IPS-NIHi7 (cell line): ENCODE data around the gene ERCC2.
"Not testable (repeated sequence)": the region's sequence is repeated elsewhere in the genome, so short reads cannot be mapped to it uniquely, and the experiment has no call there.

Source experiments
- DNase-seq: peaks from one replicate; pipeline ENCODE4 v3.0.0; 2012; ENCODE audit warnings: mixed read lengths; ENCODE audit errors: extremely low spot score

ERCC2 gene

GRCh38 chr19:45370410-45371204 lies at the start of gene ERCC2:
Gene ERCC2 (minus strand): TSS chr19:45370573. CDS start chr19:45370540, 33 bp downstream.
- DNase-seq, result peak; percentile 100

- no peak for DNase-seq
Measured at GRCh38 chr19:45419895-45420294, 49.5 kb upstream of the ERCC2 start.

- DNase-seq, result no peak
Measured at GRCh38 chr19:45419396-45419795, 49.0 kb upstream of the ERCC2 start.

GRCh38 chr19:45418802-45419201 lies 48.4 kb upstream of the ERCC2 start:
- no peak for DNase-seq

GRCh38 chr19:45417151-45417550 lies 46.8 kb upstream of the ERCC2 start:
- no peak for DNase-seq

GRCh38 chr19:45414468-45414867 lies 44.1 kb upstream of the ERCC2 start:
- no peak for DNase-seq

GRCh38 chr19:45413497-45413896 lies 43.1 kb upstream of the ERCC2 start:
- no peak for DNase-seq

- DNase-seq, result not testable (repeated sequence)
Measured at GRCh38 chr19:45410330-45410729, 40.0 kb upstream of the ERCC2 start.

- DNase-seq, result no peak
Measured at GRCh38 chr19:45409557-45409920, 39.2 kb upstream of the ERCC2 start.

- DNase-seq, result no peak
Measured at GRCh38 chr19:45408830-45409556, 38.6 kb upstream of the ERCC2 start.

- DNase-seq, result no peak
Measured at GRCh38 chr19:45408121-45408520, 37.7 kb upstream of the ERCC2 start.

- DNase-seq, result not testable (repeated sequence)
Measured at GRCh38 chr19:45407585-45407984, 37.2 kb upstream of the ERCC2 start.

- DNase-seq, result no peak
Measured at GRCh38 chr19:45407091-45407375, 36.7 kb upstream of the ERCC2 start.

GRCh38 chr19:45406226-45407090 lies 36.1 kb upstream of the ERCC2 start, which contains the start of gene POLR1G:
Gene POLR1G (plus strand): TSS chr19:45406644. CDS start chr19:45406697, 53 bp downstream.
- DNase-seq, result peak; percentile 86

GRCh38 chr19:45405435-45406225 lies 35.3 kb upstream of the ERCC2 start:
- peak; percentile 81 for DNase-seq

- peak; percentile 88 for DNase-seq
Measured at GRCh38 chr19:45404557-45405434, 34.4 kb upstream of the ERCC2 start, which contains the start of gene PPP1R13L. Gene PPP1R13L (minus strand): TSS chr19:45405069. CDS start chr19:45398318, 6,751 bp downstream.

- peak; percentile 66 for DNase-seq
Measured at GRCh38 chr19:45403781-45404556, 33.6 kb upstream of the ERCC2 start.

- DNase-seq, result no peak
Measured at GRCh38 chr19:45403272-45403671, 32.9 kb upstream of the ERCC2 start.

GRCh38 chr19:45402298-45403061 lies 32.1 kb upstream of the ERCC2 start:
- peak; percentile 81 for DNase-seq
